ENCODE data around the gene REX1BD.

Gene REX1BD

GRCh38 chr19:18618236-18618635 lies 29.6 kb downstream of the REX1BD start:
- no peak for DNase-seq

- no peak for DNase-seq
Measured at GRCh38 chr19:18620311-18620710, 31.7 kb downstream of the REX1BD start.

- DNase-seq: no peak
Measured at GRCh38 chr19:18620902-18621301, 32.3 kb downstream of the REX1BD start.

GRCh38 chr19:18626906-18627305 lies 38.3 kb downstream of the REX1BD start:
- DNase-seq: no peak

GRCh38 chr19:18629166-18630088 lies 40.8 kb downstream of the REX1BD start:
- DNase-seq: peak in 2 of 3 experiments; percentile 20 to 63

- peak in 2 of 3 experiments; percentile 18 to 67 for DNase-seq
Measured at GRCh38 chr19:18633321-18633720, 44.7 kb downstream of the REX1BD start.

GRCh38 chr19:18634612-18635297 lies 46.2 kb downstream of the REX1BD start:
- peak in 1 of 3 experiments; percentile 19 for DNase-seq

GRCh38 chr19:18635831-18636182 lies 47.2 kb downstream of the REX1BD start:
- no peak for DNase-seq

- peak; percentile 90 to 96 (median 92) for DNase-seq
Measured at GRCh38 chr19:18636183-18636968, 47.8 kb downstream of the REX1BD start.

- peak in 1 of 3 experiments; percentile 31 for DNase-seq
Measured at GRCh38 chr19:18636969-18637629, 48.5 kb downstream of the REX1BD start, which contains the start of gene KLHL26. TSS of gene KLHL26 (plus strand) at chr19:18637028. CDS start at chr19:18637055, 27 bp downstream.

GRCh38 chr19:18637673-18638630 lies 49.4 kb downstream of the REX1BD start:
- DNase-seq: peak in 2 of 3 experiments; percentile 27 to 59

- no peak for DNase-seq
Measured at GRCh38 chr19:18639706-18640243, 51.2 kb downstream of the REX1BD start.
